ENCODE data around the gene CTNNA3. TPM values are rescaled to one million over a fixed set of nuclear protein-coding genes. Genes with fewer than 3 reads are reported as not detected.

CTNNA3 gene
- total and polyA plus RNA-seq, 2 of the 4 experiments (the other 2 are of a cell fraction): 0.19 to 0.90 TPM

- whole genome bisulfite sequencing, 2 experiments (ENCODE audit: extremely low coverage in 2 of 2, insufficient read length in 1 of 2): no CpG with 5 or more reads among the region's 2 CpGs
- Histone ChIP-seq H2AFZ (replicated peaks; ENCODE audit: low read length, poor library complexity) (no peak overlapping the region), H4K91ac (ENCODE audit: insufficient read depth, low read depth, low read length) (no peak overlapping the region), H2AK5ac (ENCODE audit: low read depth, low read length) (no peak overlapping the region), H3K4me3 (ENCODE audit: insufficient read depth, low read depth, low read length) (no peak overlapping the region), H3K4me1 (ENCODE audit: control insufficient read depth, insufficient read depth, low read length) (no peaks in the 10 kb centered on the region), H2BK20ac (ENCODE audit: low read depth, low read length) (no peak overlapping the region), H3K14ac (replicated peaks; ENCODE audit: low read depth, low read length) (no peak overlapping the region), H4K8ac (ENCODE audit: low read depth in 2 of 2, low read length in 2 of 2) (no peak overlapping the region), H3K79me1 (ENCODE audit: low read depth in 1 of 2, low read length in 2 of 2) (no peaks in the 10 kb centered on the region), H4K5ac (ENCODE audit: low read depth, low read length) (no peak overlapping the region), H2BK15ac (ENCODE audit: low read depth, low read length) (no peak overlapping the region), H2BK120ac (ENCODE audit: low read depth, low read length) (no peak overlapping the region), H3K36me3 (ENCODE audit: control insufficient read depth, insufficient read depth, low read length) (no peaks in the 10 kb centered on the region), H3K9ac (ENCODE audit: low read depth, low read length) (no peak overlapping the region), H3K56ac (ENCODE audit: extremely low read depth, insufficient read depth, low read length) (no peak overlapping the region), H3K27ac (ENCODE audit: insufficient read depth, low read length) (no peak overlapping the region), H3K23ac (ENCODE audit: low read depth, low read length) (no peak overlapping the region), H3K4ac (ENCODE audit: low read depth, low read length) (no peak overlapping the region), H3K9me3 (ENCODE audit: control insufficient read depth, insufficient read depth, low read length) (no peaks in the 10 kb centered on the region), H3K27me3 (ENCODE audit: control insufficient read depth, insufficient read depth, low read length) (no peaks in the 10 kb centered on the region), H4K20me1 (ENCODE audit: insufficient read depth, low read length) (no peaks in the 10 kb centered on the region), H3K18ac (ENCODE audit: low read depth, low read length) (no peak overlapping the region), H2BK5ac (ENCODE audit: low read depth, low read length, poor library complexity, severe bottlenecking) (no peak overlapping the region), H3K9me1 (ENCODE audit: insufficient read depth, low read length) (no peaks in the 10 kb centered on the region), H3K4me2 (ENCODE audit: low read depth, low read length) (no peak overlapping the region), H2AK9ac (replicated peaks; ENCODE audit: low read depth, low read length, poor library complexity) (no peak overlapping the region)
- no peak for TF ChIP-seq CEBPB (IDR thresholded peaks at IDR 0.05; ENCODE audit: low read depth, low read length)
- ATAC-seq (ENCODE audit: low read depth): no peak
- ChIA-PET POLR2A (ENCODE audit: unreplicated experiment) (no interaction called here), CTCF (no interaction called here)
- intact Hi-C loops (cut with micrococcal nuclease) (no loop called here), in situ Hi-C loops (cut with MboI; ENCODE audit: low sequenced_read_pairs) (no loop called here), dilution Hi-C loops (cut with HindIII; ENCODE audit: low sequenced_read_pairs, unreplicated experiment) (no loop called here)
- BruUV-seq (replicated peaks): no TSS peak
- DNase-seq: no peak
These were observed 1624.1 kb downstream of the CTNNA3 start for GRCh38 chr10:66071907-66072306.
